ENCODE data around the gene TMEM69. TPM values are rescaled to one million over a fixed set of nuclear protein-coding genes. Genes with fewer than 3 reads are reported as not detected.
"Not testable (repeated sequence)": the region's sequence is repeated elsewhere in the genome, so short reads cannot be mapped to it uniquely, and the experiment has no call there.

TMEM69 gene
- total RNA-seq, 1 donor from 2014 or later = 12.9 TPM

- no peak for DNase-seq
Measured at GRCh38 chr1:45678489-45678888, 9.5 kb upstream of the TMEM69 start.

GRCh38 chr1:45679123-45679522 lies 8.9 kb upstream of the TMEM69 start:
- peak; percentile 2 for DNase-seq

- no peak for DNase-seq
Measured at GRCh38 chr1:45682942-45683341, 5.0 kb upstream of the TMEM69 start.

GRCh38 chr1:45684402-45684801 lies 3.6 kb upstream of the TMEM69 start:
- DNase-seq = no peak

GRCh38 chr1:45685308-45686014 lies 2.5 kb upstream of the TMEM69 start:
- DNase-seq = peak; percentile 35

- DNase-seq = no peak
Measured at GRCh38 chr1:45686015-45686287, 2.0 kb upstream of the TMEM69 start.

GRCh38 chr1:45686288-45687013 lies 1.5 kb upstream of the TMEM69 start, which contains the start of gene GPBP1L1:
Gene GPBP1L1, minus strand, starts transcription at chr1:45686533. Its CDS starts 27,446 bp downstream, at chr1:45659087.
- peak; percentile 96 for DNase-seq

GRCh38 chr1:45687014-45687753 lies 797 bp upstream of the TMEM69 start:
- DNase-seq = peak; percentile 99

GRCh38 chr1:45693811-45694210 lies 5.8 kb downstream of the TMEM69 start:
- DNase-seq = not testable (repeated sequence)

- DNase-seq = no peak
Measured at GRCh38 chr1:45694823-45695222, 6.8 kb downstream of the TMEM69 start.

GRCh38 chr1:45704637-45705036 lies 16.7 kb downstream of the TMEM69 start:
- no peak for DNase-seq

GRCh38 chr1:45713711-45714110 lies 25.7 kb downstream of the TMEM69 start:
- no peak for DNase-seq

GRCh38 chr1:45716700-45717099 lies 28.7 kb downstream of the TMEM69 start:
- DNase-seq = no peak

GRCh38 chr1:45717386-45717785 lies 29.4 kb downstream of the TMEM69 start:
- not testable (repeated sequence) for DNase-seq

- no peak for DNase-seq
Measured at GRCh38 chr1:45718289-45718688, 30.3 kb downstream of the TMEM69 start.

GRCh38 chr1:45721207-45721606 lies 33.2 kb downstream of the TMEM69 start:
- DNase-seq = peak; percentile 11

- no peak for DNase-seq
Measured at GRCh38 chr1:45722809-45723208, 34.8 kb downstream of the TMEM69 start.

GRCh38 chr1:45723248-45723930 lies 35.4 kb downstream of the TMEM69 start:
- DNase-seq = no peak

- DNase-seq = not testable (repeated sequence)
Measured at GRCh38 chr1:45726007-45726406, 38.0 kb downstream of the TMEM69 start.

- no peak for DNase-seq
Measured at GRCh38 chr1:45730075-45730779, 42.2 kb downstream of the TMEM69 start.

GRCh38 chr1:45730780-45731319 lies 42.9 kb downstream of the TMEM69 start:
- DNase-seq = no peak

- no peak for DNase-seq
Measured at GRCh38 chr1:45739137-45739536, 51.2 kb downstream of the TMEM69 start.

All from skin of body (tissue), 2 donors.